HepG2 (cell line): ENCODE data around the gene NT5C1A. TPM values are rescaled to one million over a fixed set of nuclear protein-coding genes. Genes with fewer than 3 reads are reported as not detected.

ENCODE experiments used
- ATAC-seq: fragments of 200-7000 bp; cut with Tn5 transposase; 3 replicates; pipeline ENCODE4 v1.9.1; 2020; ENCODE audit warnings: mild to moderate bottlenecking, moderate library complexity
- BruUV-seq: library from RNA; stranded (reverse); fragments of 400-500 nt; replicated peaks from 2 replicates; lab custom pipeline; 2021; lab: Mats Ljungman, UMichigan
- CTCF ChIA-PET: fragments of 300-600 bp; formaldehyde crosslinking; extraction: SDS; loops from one replicate; lab custom pipeline; 2021; ENCODE audit warnings: low total read pairs, inconsistent platforms, low intra/inter-chr PET ratio; lab: Yijun Ruan, JAX
- POLR2A ChIA-PET: fragments of 350-600 bp; sonication (Branson Sonifier 250); formaldehyde crosslinking; loops from one replicate; lab custom pipeline; 2020; ENCODE audit warnings: antibody characterized with exemption, inconsistent platforms; lab: Yijun Ruan, JAX
- DNase-seq: peaks from one replicate; pipeline ENCODE4 v3.0.0-alpha.2; 2015; ENCODE audit warnings: low spot score
- FAIRE-seq: peaks from 3 replicates; lab custom pipeline; 2011; peaks lifted over from hg19 to GRCh38; lab: Jason Lieb, UNC
- H2AFZ ChIP-seq: one replicate; pipeline ENCODE4 v1.6.1; 2011; ENCODE audit warnings: low read length, inconsistent platforms
- H3K27ac ChIP-seq: fragments of 300-600 bp; 3 replicates; pipeline ENCODE4 v1.8.0; 2011; ENCODE audit warnings: mixed run types, mild to moderate bottlenecking, mixed read lengths, low read length, inconsistent platforms; ENCODE audit not compliant: insufficient read depth; ENCODE audit errors: extremely low read length
- H3K27me3 ChIP-seq, 2 experiments: fragments of 200-600 bp in 1 of 2; 2 replicates in 1 of 2; 3 replicates in 1 of 2; pipeline versions ENCODE4 v1.6.0 to v1.8.0; 2011; ENCODE audit warnings: low read length in 2 of 2, mild to moderate bottlenecking in 2 of 2, moderate library complexity in 2 of 2, inconsistent platforms in 1 of 2; ENCODE audit not compliant: insufficient read depth in 2 of 2, control insufficient read depth in 1 of 2
- H3K36me3 ChIP-seq, 2 experiments: fragments of 200-600 bp in 1 of 2; replicated peaks in 1 of 2; 2 replicates in 1 of 2; 3 replicates in 1 of 2; pipeline versions ENCODE4 v1.5.1 to v1.8.0; 2011; ENCODE audit warnings: low read length in 2 of 2, inconsistent platforms in 1 of 2; ENCODE audit not compliant: insufficient read depth in 2 of 2, control insufficient read depth in 1 of 2
- H3K4me1 ChIP-seq: 2 replicates; pipeline ENCODE4 v1.5.1; 2012; ENCODE audit warnings: low read length, inconsistent platforms; ENCODE audit not compliant: insufficient read depth
- H3K4me2 ChIP-seq: 2 replicates; pipeline ENCODE4 v1.6.0; 2011; ENCODE audit warnings: low read depth, low read length, inconsistent platforms
- H3K4me3 ChIP-seq, 3 experiments: fragments of 200-600 bp in 1 of 3; sonication (generic), shearing (Covaris generic) in 1 of 3; replicated peaks in 1 of 3; 2 replicates each; pipeline ENCODE4 v1.5.1; 2011 to 2016; ENCODE audit warnings: low read length in 3 of 3, inconsistent platforms in 2 of 3, low read depth in 2 of 3, mild to moderate bottlenecking in 2 of 3, control low read depth in 1 of 3, mixed read lengths in 1 of 3; ENCODE audit not compliant: insufficient read depth in 1 of 3
- H3K79me2 ChIP-seq: one replicate; pipeline ENCODE4 v1.6.1; 2011; ENCODE audit warnings: low read length, inconsistent platforms; ENCODE audit not compliant: insufficient read depth
- H3K9ac ChIP-seq: 2 replicates; pipeline ENCODE4 v1.6.0; 2011; ENCODE audit warnings: mild to moderate bottlenecking, low read depth, low read length, inconsistent platforms; ENCODE audit not compliant: insufficient read depth
- H3K9me3 ChIP-seq: 2 replicates; pipeline ENCODE4 v1.5.1; 2012; ENCODE audit warnings: mild to moderate bottlenecking, low read length
- H4K20me1 ChIP-seq: 2 replicates; pipeline ENCODE4 v1.6.0; 2011; ENCODE audit warnings: inconsistent platforms, mild to moderate bottlenecking, low read length, moderate library complexity; ENCODE audit not compliant: insufficient read depth
- FUBP1 ChIP-seq: sonication (generic); formaldehyde crosslinking; IDR thresholded peaks from 2 replicates; pipeline ENCODE4 v1.5.1; 2020; ENCODE audit warnings: missing genetic modification reagents, mild to moderate bottlenecking, borderline replicate concordance
- POLR2AphosphoS2 ChIP-seq: IDR thresholded peaks from 2 replicates; pipeline ENCODE4 v1.6.1; 2011; ENCODE audit warnings: low read depth, low read length, improper control_type of control experiment
- ZNF749 ChIP-seq: sonication (generic); formaldehyde crosslinking; IDR thresholded peaks from 2 replicates; pipeline ENCODE4 v1.8.0; 2022; ENCODE audit warnings: mild to moderate bottlenecking, missing genetic modification reagents, moderate library complexity, borderline replicate concordance
- WGBS: methylation state at CpG from one replicate; pipeline ENCODE4 v1.1.6; 2017; ENCODE audit warnings: low lambda C conversion rate; 5-methylcytosine and 5-hydroxymethylcytosine counted together
- in situ Hi-C: cut with HindIII; loops from 2 replicates; pipeline ENCODE4 v1.10.0; 2017; ENCODE audit warnings: low pct_unique_long_range_greater_than_20kb; ENCODE audit not compliant: extremely low pct_ligation_motif_present
- intact Hi-C: fragments of 100-400 bp; cut with micrococcal nuclease; formaldehyde crosslinking; loops from one replicate; pipeline ENCODE4 v1.10.0; 2022; ENCODE audit not compliant: unreplicated experiment
- polyA plus RNA-seq, 8 experiments: library from polyadenylated mRNA; depleted of rRNA in 3 of 8; stranded (reverse) in 7 of 8; unstranded in 1 of 8; fragments of >200 nt; fragmentation: Illumina TruSeq in 4 of 8; extraction: Trizol in 4 of 8; gene quantifications; 2 replicates each; pipeline versions ENCODE4 v1.2.1 to v1.2.3, GENCODE V29; 2011 to 2016; ENCODE audit warnings: low read depth in 4 of 8, missing spikeins in 1 of 8, mixed read lengths in 1 of 8; ENCODE audit not compliant: insufficient read depth in 1 of 8
- total RNA-seq, 5 experiments: library from RNA; depleted of rRNA; stranded (reverse); fragments of >200 nt; fragmentation: Illumina TruSeq; extraction: Trizol; gene quantifications; 2 replicates each; pipeline ENCODE4 v1.2.3, GENCODE V29; 2016; ENCODE audit warnings: low read depth in 1 of 5
- TF ChIP-seq, protein P1 (sequence below), 2 experiments: sonication (generic) in 1 of 2; formaldehyde crosslinking in 1 of 2; IDR thresholded peaks; 2 replicates each; pipeline versions ENCODE4 v1.5.1 to v1.6.1; 2011 to 2020; ENCODE audit warnings: borderline replicate concordance in 1 of 2, low read depth in 1 of 2, low read length in 1 of 2, mild to moderate bottlenecking in 1 of 2, missing genetic modification reagents in 1 of 2, moderate library complexity in 1 of 2
- TF ChIP-seq, protein P2 (sequence below): sonication (generic); formaldehyde crosslinking; IDR thresholded peaks from 2 replicates; pipeline ENCODE4 v1.5.0; 2020; ENCODE audit warnings: missing genetic modification reagents
- TF ChIP-seq, protein P3 (sequence below): sonication (generic); formaldehyde crosslinking; IDR thresholded peaks from 2 replicates; pipeline ENCODE4 v1.4.0; 2020; ENCODE audit warnings: missing genetic modification reagents
- TF ChIP-seq, protein P4 (sequence below): sonication (generic); formaldehyde crosslinking; IDR thresholded peaks from 2 replicates; pipeline ENCODE4 v1.9.0; 2021; ENCODE audit warnings: missing genetic modification reagents, mild to moderate bottlenecking, borderline replicate concordance
- TF ChIP-seq, protein P5 (sequence below): sonication (generic); formaldehyde crosslinking; conservative IDR thresholded peaks from 2 replicates; pipeline ENCODE4 v1.8.0; 2022; ENCODE audit warnings: low read depth, missing genetic modification reagents

The NT5C1A gene
- total and polyA plus RNA-seq, 2 of the 13 experiments (the other 11 are each of a cell fraction or from before 2014, with no cell fraction given): not detected

DNA sequence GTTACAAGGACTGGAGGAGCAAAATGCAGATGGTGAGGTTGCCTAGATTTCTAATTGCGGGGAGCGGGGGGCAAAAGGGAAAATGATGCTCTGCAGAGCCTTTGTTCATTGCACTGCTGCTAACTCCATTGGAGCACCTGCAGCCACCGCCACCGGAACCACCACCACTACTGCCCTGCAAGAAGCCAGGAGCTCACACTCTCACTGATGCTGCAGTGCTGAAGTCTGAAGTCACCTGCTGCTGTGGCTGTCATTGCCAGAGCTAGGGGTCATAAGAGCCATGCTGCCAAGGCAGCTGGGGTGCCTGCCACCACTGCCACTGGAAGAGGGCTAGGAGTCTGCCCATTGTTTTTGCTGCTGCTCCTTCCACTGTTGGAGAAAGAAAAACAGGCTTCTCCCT lies 26.7 kb upstream of the NT5C1A start:
- TF ChIP-seq, protein P1, sequence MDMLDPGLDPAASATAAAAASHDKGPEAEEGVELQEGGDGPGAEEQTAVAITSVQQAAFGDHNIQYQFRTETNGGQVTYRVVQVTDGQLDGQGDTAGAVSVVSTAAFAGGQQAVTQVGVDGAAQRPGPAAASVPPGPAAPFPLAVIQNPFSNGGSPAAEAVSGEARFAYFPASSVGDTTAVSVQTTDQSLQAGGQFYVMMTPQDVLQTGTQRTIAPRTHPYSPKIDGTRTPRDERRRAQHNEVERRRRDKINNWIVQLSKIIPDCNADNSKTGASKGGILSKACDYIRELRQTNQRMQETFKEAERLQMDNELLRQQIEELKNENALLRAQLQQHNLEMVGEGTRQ (IDR thresholded peaks at IDR 0.05; ENCODE audit: low read depth, low read length): no peak
- TF ChIP-seq, protein P1 (CRISPR knock-in tag; IDR thresholded peaks at IDR 0.05; ENCODE audit: borderline replicate concordance): no peak
- TF ChIP-seq, protein P2, sequence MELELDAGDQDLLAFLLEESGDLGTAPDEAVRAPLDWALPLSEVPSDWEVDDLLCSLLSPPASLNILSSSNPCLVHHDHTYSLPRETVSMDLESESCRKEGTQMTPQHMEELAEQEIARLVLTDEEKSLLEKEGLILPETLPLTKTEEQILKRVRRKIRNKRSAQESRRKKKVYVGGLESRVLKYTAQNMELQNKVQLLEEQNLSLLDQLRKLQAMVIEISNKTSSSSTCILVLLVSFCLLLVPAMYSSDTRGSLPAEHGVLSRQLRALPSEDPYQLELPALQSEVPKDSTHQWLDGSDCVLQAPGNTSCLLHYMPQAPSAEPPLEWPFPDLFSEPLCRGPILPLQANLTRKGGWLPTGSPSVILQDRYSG (CRISPR knock-in tag): no peak
- TF ChIP-seq, protein P3, sequence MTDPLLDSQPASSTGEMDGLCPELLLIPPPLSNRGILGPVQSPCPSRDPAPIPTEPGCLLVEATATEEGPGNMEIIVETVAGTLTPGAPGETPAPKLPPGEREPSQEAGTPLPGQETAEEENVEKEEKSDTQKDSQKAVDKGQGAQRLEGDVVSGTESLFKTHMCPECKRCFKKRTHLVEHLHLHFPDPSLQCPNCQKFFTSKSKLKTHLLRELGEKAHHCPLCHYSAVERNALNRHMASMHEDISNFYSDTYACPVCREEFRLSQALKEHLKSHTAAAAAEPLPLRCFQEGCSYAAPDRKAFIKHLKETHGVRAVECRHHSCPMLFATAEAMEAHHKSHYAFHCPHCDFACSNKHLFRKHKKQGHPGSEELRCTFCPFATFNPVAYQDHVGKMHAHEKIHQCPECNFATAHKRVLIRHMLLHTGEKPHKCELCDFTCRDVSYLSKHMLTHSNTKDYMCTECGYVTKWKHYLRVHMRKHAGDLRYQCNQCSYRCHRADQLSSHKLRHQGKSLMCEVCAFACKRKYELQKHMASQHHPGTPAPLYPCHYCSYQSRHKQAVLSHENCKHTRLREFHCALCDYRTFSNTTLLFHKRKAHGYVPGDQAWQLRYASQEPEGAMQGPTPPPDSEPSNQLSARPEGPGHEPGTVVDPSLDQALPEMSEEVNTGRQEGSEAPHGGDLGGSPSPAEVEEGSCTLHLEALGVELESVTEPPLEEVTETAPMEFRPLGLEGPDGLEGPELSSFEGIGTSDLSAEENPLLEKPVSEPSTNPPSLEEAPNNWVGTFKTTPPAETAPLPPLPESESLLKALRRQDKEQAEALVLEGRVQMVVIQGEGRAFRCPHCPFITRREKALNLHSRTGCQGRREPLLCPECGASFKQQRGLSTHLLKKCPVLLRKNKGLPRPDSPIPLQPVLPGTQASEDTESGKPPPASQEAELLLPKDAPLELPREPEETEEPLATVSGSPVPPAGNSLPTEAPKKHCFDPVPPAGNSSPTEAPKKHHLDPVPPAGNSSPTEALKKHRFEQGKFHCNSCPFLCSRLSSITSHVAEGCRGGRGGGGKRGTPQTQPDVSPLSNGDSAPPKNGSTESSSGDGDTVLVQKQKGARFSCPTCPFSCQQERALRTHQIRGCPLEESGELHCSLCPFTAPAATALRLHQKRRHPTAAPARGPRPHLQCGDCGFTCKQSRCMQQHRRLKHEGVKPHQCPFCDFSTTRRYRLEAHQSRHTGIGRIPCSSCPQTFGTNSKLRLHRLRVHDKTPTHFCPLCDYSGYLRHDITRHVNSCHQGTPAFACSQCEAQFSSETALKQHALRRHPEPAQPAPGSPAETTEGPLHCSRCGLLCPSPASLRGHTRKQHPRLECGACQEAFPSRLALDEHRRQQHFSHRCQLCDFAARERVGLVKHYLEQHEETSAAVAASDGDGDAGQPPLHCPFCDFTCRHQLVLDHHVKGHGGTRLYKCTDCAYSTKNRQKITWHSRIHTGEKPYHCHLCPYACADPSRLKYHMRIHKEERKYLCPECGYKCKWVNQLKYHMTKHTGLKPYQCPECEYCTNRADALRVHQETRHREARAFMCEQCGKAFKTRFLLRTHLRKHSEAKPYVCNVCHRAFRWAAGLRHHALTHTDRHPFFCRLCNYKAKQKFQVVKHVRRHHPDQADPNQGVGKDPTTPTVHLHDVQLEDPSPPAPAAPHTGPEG (CRISPR knock-in tag): no peak
- TF ChIP-seq, protein P4, sequence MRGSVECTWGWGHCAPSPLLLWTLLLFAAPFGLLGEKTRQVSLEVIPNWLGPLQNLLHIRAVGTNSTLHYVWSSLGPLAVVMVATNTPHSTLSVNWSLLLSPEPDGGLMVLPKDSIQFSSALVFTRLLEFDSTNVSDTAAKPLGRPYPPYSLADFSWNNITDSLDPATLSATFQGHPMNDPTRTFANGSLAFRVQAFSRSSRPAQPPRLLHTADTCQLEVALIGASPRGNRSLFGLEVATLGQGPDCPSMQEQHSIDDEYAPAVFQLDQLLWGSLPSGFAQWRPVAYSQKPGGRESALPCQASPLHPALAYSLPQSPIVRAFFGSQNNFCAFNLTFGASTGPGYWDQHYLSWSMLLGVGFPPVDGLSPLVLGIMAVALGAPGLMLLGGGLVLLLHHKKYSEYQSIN: no peak
- TF ChIP-seq POLR2AphosphoS2: no peak
- TF ChIP-seq FUBP1: no peak
- TF ChIP-seq, protein P5, sequence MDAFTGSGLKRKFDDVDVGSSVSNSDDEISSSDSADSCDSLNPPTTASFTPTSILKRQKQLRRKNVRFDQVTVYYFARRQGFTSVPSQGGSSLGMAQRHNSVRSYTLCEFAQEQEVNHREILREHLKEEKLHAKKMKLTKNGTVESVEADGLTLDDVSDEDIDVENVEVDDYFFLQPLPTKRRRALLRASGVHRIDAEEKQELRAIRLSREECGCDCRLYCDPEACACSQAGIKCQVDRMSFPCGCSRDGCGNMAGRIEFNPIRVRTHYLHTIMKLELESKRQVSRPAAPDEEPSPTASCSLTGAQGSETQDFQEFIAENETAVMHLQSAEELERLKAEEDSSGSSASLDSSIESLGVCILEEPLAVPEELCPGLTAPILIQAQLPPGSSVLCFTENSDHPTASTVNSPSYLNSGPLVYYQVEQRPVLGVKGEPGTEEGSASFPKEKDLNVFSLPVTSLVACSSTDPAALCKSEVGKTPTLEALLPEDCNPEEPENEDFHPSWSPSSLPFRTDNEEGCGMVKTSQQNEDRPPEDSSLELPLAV (CRISPR knock-in tag): no peak
- TF ChIP-seq ZNF749 (CRISPR knock-in tag): no peak
- no TSS peak for BruUV-seq
- H3K79me2 ChIP-seq: no peaks in the 10 kb centered on the region
- WGBS: 39% methylated on average over 4 of the region's 4 CpGs
- H4K20me1 ChIP-seq: no peaks in the 10 kb centered on the region
- peaks cover 0 to 17% of the 10 kb centered on the region in 2 experiments; a peak in 2 of 5 replicates for H3K27me3 ChIP-seq
- ChIA-PET POLR2A (no interaction called here), CTCF (no interaction called here)
- H3K4me3 ChIP-seq: no peak overlapping the region
- no peak overlapping the region for H2AFZ ChIP-seq
- FAIRE-seq: no peak
- H3K4me2 ChIP-seq: no peak overlapping the region
- no peak overlapping the region for H3K9ac ChIP-seq
- intact Hi-C loops: no loop called here
- in situ Hi-C loops: no loop called here
- peaks cover 11% of the 10 kb centered on the region for H3K4me1 ChIP-seq
- no peaks in the 10 kb centered on the region for H3K9me3 ChIP-seq
- no peak for ATAC-seq
- DNase-seq: no peak
- H3K27ac ChIP-seq: no peak overlapping the region
- no peaks in the 10 kb centered on the region for H3K36me3 ChIP-seq
